ENCODE measurements around the gene DNAH6.
"Not testable (repeated sequence)": the region's sequence is repeated elsewhere in the genome, so short reads cannot be mapped to it uniquely, and the experiment has no call there.

The DNAH6 gene

GRCh38 chr2:84846041-84846663, 329.9 kb downstream of the DNAH6 start:
- DNase-seq: no peak

GRCh38 chr2:84846741-84847142, 330.4 kb downstream of the DNAH6 start:
- DNase-seq: no peak

GRCh38 chr2:84847326-84848050, 331.2 kb downstream of the DNAH6 start:
- DNase-seq: no peak

- DNase-seq: no peak
These were observed 333.1 kb downstream of the DNAH6 start for GRCh38 chr2:84849271-84849952.

- no peak for DNase-seq
These were observed 334.2 kb downstream of the DNAH6 start for GRCh38 chr2:84850471-84850870.

- DNase-seq: no peak
These were observed 335.6 kb downstream of the DNAH6 start for GRCh38 chr2:84851876-84852275.

GRCh38 chr2:84854850-84855249, 338.6 kb downstream of the DNAH6 start:
- no peak for DNase-seq

- no peak for DNase-seq
These were observed 339.4 kb downstream of the DNAH6 start for GRCh38 chr2:84855731-84856130.

GRCh38 chr2:84856787-84857186, 340.5 kb downstream of the DNAH6 start:
- no peak for DNase-seq

- DNase-seq: no peak
These were observed 341.3 kb downstream of the DNAH6 start for GRCh38 chr2:84857566-84857965.

- DNase-seq: no peak
These were observed 341.8 kb downstream of the DNAH6 start for GRCh38 chr2:84858123-84858522.

GRCh38 chr2:84858937-84859336, 342.6 kb downstream of the DNAH6 start:
- DNase-seq: no peak

- DNase-seq: no peak
These were observed 345.2 kb downstream of the DNAH6 start for GRCh38 chr2:84861539-84861938.

- DNase-seq: no peak
These were observed 345.7 kb downstream of the DNAH6 start for GRCh38 chr2:84862006-84862405.

GRCh38 chr2:84865181-84865783, 349.0 kb downstream of the DNAH6 start:
- DNase-seq: no peak

GRCh38 chr2:84866122-84866521, 349.8 kb downstream of the DNAH6 start:
- no peak for DNase-seq

GRCh38 chr2:84868327-84868726, 352.0 kb downstream of the DNAH6 start:
- DNase-seq: not testable (repeated sequence)
